OCI-LY7 (cell line): ENCODE data around the gene BTBD7. TPM values are rescaled to one million over a fixed set of nuclear protein-coding genes. Genes with fewer than 3 reads are reported as not detected.

Source experiments
- BruUV-seq: library from RNA; stranded (reverse); fragments of 400-500 nt; replicated peaks from 2 replicates; lab custom pipeline; 2021; lab: Mats Ljungman, UMichigan
- CTCF ChIA-PET: fragments of 300-600 bp; sonication (Branson Sonifier 250); formaldehyde crosslinking; loops from one replicate; lab custom pipeline; 2022; ENCODE audit warnings: antibody characterized with exemption; ENCODE audit not compliant: unreplicated experiment; lab: Charles Lee
- POLR2A ChIA-PET: fragments of 300-600 bp; sonication (Branson Sonifier 250); formaldehyde crosslinking; loops from one replicate; lab custom pipeline; 2022; ENCODE audit warnings: antibody characterized with exemption; lab: Charles Lee
- DNase-seq: peaks from one replicate; pipeline ENCODE4 v3.0.0-alpha.2; 2015; ENCODE audit warnings: low spot score
- H2AFZ ChIP-seq: fragments of 200-600 bp; sonication (generic), shearing (Covaris generic); 2 replicates; pipeline ENCODE4 v1.6.1; 2014; ENCODE audit warnings: mild to moderate bottlenecking, antibody characterized with exemption, low read length, moderate library complexity
- H3K27ac ChIP-seq: fragments of 200-600 bp; sonication (generic); 2 replicates; pipeline ENCODE4 v1.5.1; 2014; ENCODE audit warnings: mixed run types, low read depth, mild to moderate bottlenecking, moderate library complexity, low read length, inconsistent platforms; ENCODE audit not compliant: poor library complexity, severe bottlenecking
- H3K36me3 ChIP-seq: fragments of 200-600 bp; sonication (generic); 2 replicates; pipeline ENCODE4 v1.6.1; 2014; ENCODE audit warnings: mild to moderate bottlenecking, antibody characterized with exemption, low read length, moderate library complexity, mixed read lengths; ENCODE audit not compliant: insufficient read depth
- H3K4me1 ChIP-seq: fragments of 200-600 bp; sonication (generic); 2 replicates; pipeline ENCODE4 v1.5.1; 2014; ENCODE audit warnings: mild to moderate bottlenecking, low read length; ENCODE audit not compliant: insufficient read depth, poor library complexity, severe bottlenecking
- H3K4me2 ChIP-seq: fragments of 200-600 bp; sonication (generic); 2 replicates; pipeline ENCODE4 v1.6.1; 2014; ENCODE audit warnings: mild to moderate bottlenecking, low read length
- H3K4me3 ChIP-seq: fragments of 200-600 bp; sonication (generic); 2 replicates; pipeline ENCODE4 v1.5.1; 2014; ENCODE audit warnings: mild to moderate bottlenecking, low read depth, low read length; ENCODE audit not compliant: poor library complexity, severe bottlenecking
- H3K79me2 ChIP-seq: fragments of 200-600 bp; sonication (generic); 2 replicates; pipeline ENCODE4 v1.6.1; 2016; ENCODE audit warnings: low read depth, mild to moderate bottlenecking, low read length, moderate library complexity, mixed read lengths; ENCODE audit not compliant: insufficient read depth
- H3K9me2 ChIP-seq: fragments of 200-600 bp; sonication (generic); 2 replicates; pipeline ENCODE4 v1.6.1; 2016; ENCODE audit warnings: mild to moderate bottlenecking, low read length, mixed read lengths; ENCODE audit not compliant: insufficient read depth
- H3K9me3 ChIP-seq: fragments of 200-600 bp; sonication (generic); 2 replicates; pipeline ENCODE4 v1.6.1; 2014; ENCODE audit warnings: mild to moderate bottlenecking, mixed run types, low read length, mixed read lengths
- H4K20me1 ChIP-seq: fragments of 200-600 bp; sonication (generic); 2 replicates; pipeline ENCODE4 v1.6.1; 2014; ENCODE audit warnings: mild to moderate bottlenecking, antibody characterized with exemption, low read length, moderate library complexity, mixed read lengths; ENCODE audit not compliant: insufficient read depth
- CTCF ChIP-seq: fragments of 200-600 bp; sonication (generic); conservative IDR thresholded peaks from 2 replicates; pipeline ENCODE4 v1.5.1; 2014; ENCODE audit warnings: mild to moderate bottlenecking, antibody characterized with exemption, low read length, moderate library complexity, mixed read lengths
- EZH2phosphoT487 ChIP-seq: fragments of 200-600 bp; sonication (generic); IDR thresholded peaks from 2 replicates; pipeline ENCODE4 v1.6.1; 2018; ENCODE audit warnings: low read depth, borderline replicate concordance, mild to moderate bottlenecking, mixed run types, antibody characterized with exemption, low read length, moderate library complexity, mixed read lengths
- intact Hi-C: fragments of 100-400 bp; cut with micrococcal nuclease; formaldehyde crosslinking; loops from one replicate; pipeline ENCODE4 v1.10.0; 2022; ENCODE audit not compliant: unreplicated experiment
- total RNA-seq, 2 experiments: library from RNA; depleted of rRNA in 1 of 2; stranded (reverse); fragments of >200 nt in 1 of 2; shearing (Covaris generic) in 1 of 2; gene quantifications; 2 replicates each; pipeline ENCODE4 v1.2.3, GENCODE V29; 2014 to 2022

Gene BTBD7
- total RNA-seq, 2 experiments from 2014 or later, result 9.7 to 19.6 TPM

- Histone ChIP-seq H3K4me2 (no peak overlapping the region), H3K79me2 (no peaks in the 10 kb centered on the region), H2AFZ (no peak overlapping the region), H4K20me1 (no peaks in the 10 kb centered on the region), H3K4me1 (no peaks in the 10 kb centered on the region), H3K36me3 (peaks cover 15% of the 10 kb centered on the region), H3K4me3 (no peak overlapping the region), H3K27ac (no peak overlapping the region), H3K9me2 (no peaks in the 10 kb centered on the region), H3K9me3 (no peaks in the 10 kb centered on the region)
- intact Hi-C loops, result no loop called here
- TF ChIP-seq EZH2phosphoT487 (no peak), CTCF (no peak)
- ChIA-PET POLR2A (no interaction called here), CTCF (no interaction called here)
- no TSS peak for BruUV-seq
- no peak for DNase-seq
Observed at GRCh38 chr14:93281937-93282336, 50.9 kb downstream of the BTBD7 start.

- Histone ChIP-seq H3K4me2 (no peak overlapping the region), H4K20me1 (no peaks in the 10 kb centered on the region), H3K9me3 (no peaks in the 10 kb centered on the region), H3K9me2 (no peaks in the 10 kb centered on the region), H3K4me3 (no peak overlapping the region), H2AFZ (no peak overlapping the region), H3K4me1 (no peaks in the 10 kb centered on the region), H3K27ac (no peak overlapping the region), H3K79me2 (no peaks in the 10 kb centered on the region), H3K36me3 (peaks cover 10% of the 10 kb centered on the region)
- ChIA-PET POLR2A (interaction anchor here (0.6 kb wide), 2 partner anchors 9 to 123 kb away, joined by 3 to 6 read pairs; no protein-coding TSS in a partner anchor), CTCF (no interaction called here)
- TF ChIP-seq EZH2phosphoT487, result no peak
- no peak for DNase-seq
- intact Hi-C loops, result no loop called here
- BruUV-seq, result no TSS peak
Observed at GRCh38 chr14:93280743-93281142, 52.1 kb downstream of the BTBD7 start.

GRCh38 chr14:93276031-93276716 lies 56.7 kb downstream of the BTBD7 start:
- ChIA-PET CTCF (no interaction called here), POLR2A (interaction anchor here (1.0 kb wide), 1 partner anchor 11 kb away, joined by 3 read pairs; no protein-coding TSS in a partner anchor)
- Histone ChIP-seq H3K9me2 (no peaks in the 10 kb centered on the region), H3K9me3 (no peaks in the 10 kb centered on the region), H3K4me1 (peaks cover 5% of the 10 kb centered on the region), H3K79me2 (no peaks in the 10 kb centered on the region), H3K4me2 (no peak overlapping the region), H2AFZ (no peak overlapping the region), H3K4me3 (no peak overlapping the region), H3K36me3 (no peaks in the 10 kb centered on the region), H3K27ac (no peak overlapping the region), H4K20me1 (no peaks in the 10 kb centered on the region)
- TF ChIP-seq EZH2phosphoT487, result no peak
- TF ChIP-seq CTCF, result no peak
- no TSS peak for BruUV-seq
- intact Hi-C loops, result no loop called here
- DNase-seq, result no peak
